ENCODE results near the gene RXFP3.
A peak's percentile ranks its signal among the peaks of the same experiment; 100 is the strongest.
"Not testable (repeated sequence)": the region's sequence is repeated elsewhere in the genome, so short reads cannot be mapped to it uniquely, and the experiment has no call there.

Gene RXFP3

GRCh38 chr5:33937017-33937706, 976 bp downstream of the RXFP3 start:
- no peak for DNase-seq

- no peak for DNase-seq
Measured at GRCh38 chr5:33937707-33938506, 1.7 kb downstream of the RXFP3 start.

- no peak for DNase-seq
Measured at GRCh38 chr5:33938507-33938796, 2.3 kb downstream of the RXFP3 start.

GRCh38 chr5:33938881-33939280, 2.7 kb downstream of the RXFP3 start:
- no peak for DNase-seq

- no peak for DNase-seq
Measured at GRCh38 chr5:33939556-33940262, 3.5 kb downstream of the RXFP3 start.

GRCh38 chr5:33941090-33941489, 4.9 kb downstream of the RXFP3 start:
- DNase-seq: no peak

- no peak for DNase-seq
Measured at GRCh38 chr5:33944543-33945132, 8.5 kb downstream of the RXFP3 start.

GRCh38 chr5:33952175-33952574, 16.0 kb downstream of the RXFP3 start:
- DNase-seq: not testable (repeated sequence)

- no peak for DNase-seq
Measured at GRCh38 chr5:33957577-33958150, 21.5 kb downstream of the RXFP3 start.

- no peak for DNase-seq
Measured at GRCh38 chr5:33958176-33958575, 22.0 kb downstream of the RXFP3 start.

- no peak for DNase-seq
Measured at GRCh38 chr5:33964132-33964700, 28.0 kb downstream of the RXFP3 start.

- no peak for DNase-seq
Measured at GRCh38 chr5:33966805-33967204, 30.6 kb downstream of the RXFP3 start.

GRCh38 chr5:33968211-33969005, 32.2 kb downstream of the RXFP3 start:
- DNase-seq: no peak

GRCh38 chr5:33969572-33970452, 33.6 kb downstream of the RXFP3 start:
- no peak for DNase-seq

- no peak for DNase-seq
Measured at GRCh38 chr5:33973271-33973670, 37.1 kb downstream of the RXFP3 start.

GRCh38 chr5:33975852-33976251, 39.7 kb downstream of the RXFP3 start:
- no peak for DNase-seq

GRCh38 chr5:33976307-33976706, 40.1 kb downstream of the RXFP3 start:
- no peak for DNase-seq

- DNase-seq: no peak
Measured at GRCh38 chr5:33978306-33978705, 42.1 kb downstream of the RXFP3 start.

GRCh38 chr5:33980030-33980429, 43.8 kb downstream of the RXFP3 start:
- no peak for DNase-seq

GRCh38 chr5:33981408-33982162, 45.4 kb downstream of the RXFP3 start:
- peak; percentile 19 for DNase-seq

Measured in DMS79 (cell line).